NCI-H2196 (cell line): Measurements from ENCODE around the gene NR2F2.
"Not testable (repeated sequence)": the region's sequence is repeated elsewhere in the genome, so short reads cannot be mapped to it uniquely, and the experiment has no call there.

Experiments
- DNase-seq: peaks from one replicate; lab custom pipeline; 2025; ENCODE audit not compliant: unreplicated experiment; lab: John Stamatoyannopoulos, UW

The NR2F2 gene

DNA sequence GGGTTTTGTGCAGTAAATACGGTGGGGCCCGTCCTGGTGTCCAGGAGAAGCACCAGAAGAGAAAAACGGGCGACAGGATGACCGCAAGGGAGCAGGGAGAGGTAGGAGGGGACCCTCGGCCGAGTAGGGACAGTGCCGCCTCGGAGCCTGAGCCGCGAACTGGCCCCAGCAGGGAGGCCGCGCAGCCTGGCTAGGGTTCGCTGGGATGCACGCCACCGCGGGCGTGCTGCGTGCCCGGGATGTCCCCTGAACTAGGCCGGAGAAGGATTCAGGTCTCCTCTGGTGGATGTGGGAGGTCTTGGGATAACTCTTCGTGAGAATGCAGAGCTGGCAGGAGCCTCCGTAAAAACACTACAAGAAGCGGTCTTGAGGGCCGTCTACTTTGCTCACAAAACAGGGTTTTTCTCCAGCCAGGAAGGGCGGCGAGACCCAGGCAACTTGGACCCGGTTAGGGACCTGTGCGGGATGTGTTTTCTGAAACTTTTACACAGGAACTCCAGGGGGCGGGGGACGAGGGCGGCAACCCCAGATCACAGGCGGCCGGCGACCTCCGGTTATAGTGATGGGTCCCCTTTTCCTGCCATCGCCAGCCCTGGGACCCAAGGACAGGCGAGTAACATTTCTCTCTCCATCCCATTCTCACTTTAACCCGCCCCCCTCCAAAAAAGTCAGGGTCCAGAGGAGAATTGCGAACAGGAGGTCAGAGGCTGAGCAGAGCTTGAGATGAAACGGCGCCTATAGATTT lies 35.5 kb downstream of the NR2F2 start:
- no peak for DNase-seq

DNA sequence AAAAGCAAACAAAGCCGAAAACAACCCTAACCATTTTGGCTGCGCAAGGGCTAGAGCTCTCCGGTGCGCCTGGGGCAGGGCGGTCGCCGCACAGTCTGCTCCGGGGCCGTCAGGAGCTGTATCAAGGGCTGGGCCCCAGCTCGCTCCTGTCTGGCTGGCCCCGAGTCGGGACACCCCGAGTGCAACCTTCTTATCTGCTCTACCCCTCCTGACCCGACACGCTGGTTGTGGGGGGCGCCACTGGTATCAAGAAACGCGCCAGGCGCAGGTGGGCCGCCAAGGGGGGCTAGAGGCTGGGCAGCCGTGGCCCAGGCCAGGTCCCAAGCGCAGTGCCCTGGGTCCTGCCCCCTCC lies 36.0 kb downstream of the NR2F2 start:
- DNase-seq, result no peak

DNA sequence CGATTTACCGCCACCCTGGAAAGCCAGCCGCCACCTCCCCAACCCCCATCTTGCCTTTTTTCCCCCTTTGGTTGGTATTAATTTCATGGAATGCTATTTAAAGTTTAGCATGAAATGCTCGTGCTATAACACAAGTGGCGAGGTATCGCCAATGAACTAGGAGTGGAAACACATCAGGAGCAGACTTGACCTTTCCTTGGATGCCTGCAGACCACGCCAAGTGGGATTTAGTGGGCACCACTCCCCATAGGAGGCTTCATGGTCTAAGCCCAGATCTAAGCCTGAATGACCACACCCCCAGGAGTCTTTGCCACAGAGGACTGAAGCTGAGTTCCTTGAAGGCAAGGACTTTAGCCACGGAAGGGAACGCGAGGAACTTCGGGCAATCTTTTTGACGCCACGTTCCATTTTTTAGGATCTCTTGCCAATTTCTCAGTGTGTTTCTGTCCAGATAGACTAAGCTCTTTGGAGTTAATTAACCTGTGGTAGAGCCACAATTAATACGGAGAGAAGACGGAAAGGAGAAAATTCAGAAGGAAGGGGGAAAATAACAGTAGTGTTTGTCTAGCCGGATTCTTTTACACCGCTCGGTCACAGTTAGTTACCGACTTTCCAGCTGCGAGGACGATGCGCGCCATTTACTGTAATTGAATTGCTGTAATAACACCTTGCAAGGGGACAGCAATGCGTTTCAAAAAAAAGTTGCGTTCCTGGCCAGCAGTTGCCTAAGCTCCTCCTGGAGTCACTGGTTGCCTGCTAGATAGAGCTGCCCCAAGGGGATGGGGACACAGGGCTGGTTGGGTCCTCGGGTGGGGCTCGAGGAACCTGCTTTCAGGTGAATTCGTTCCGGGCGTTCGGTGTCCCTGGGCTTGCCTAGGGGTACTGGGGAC lies 37.1 kb downstream of the NR2F2 start:
- DNase-seq, result no peak

DNA sequence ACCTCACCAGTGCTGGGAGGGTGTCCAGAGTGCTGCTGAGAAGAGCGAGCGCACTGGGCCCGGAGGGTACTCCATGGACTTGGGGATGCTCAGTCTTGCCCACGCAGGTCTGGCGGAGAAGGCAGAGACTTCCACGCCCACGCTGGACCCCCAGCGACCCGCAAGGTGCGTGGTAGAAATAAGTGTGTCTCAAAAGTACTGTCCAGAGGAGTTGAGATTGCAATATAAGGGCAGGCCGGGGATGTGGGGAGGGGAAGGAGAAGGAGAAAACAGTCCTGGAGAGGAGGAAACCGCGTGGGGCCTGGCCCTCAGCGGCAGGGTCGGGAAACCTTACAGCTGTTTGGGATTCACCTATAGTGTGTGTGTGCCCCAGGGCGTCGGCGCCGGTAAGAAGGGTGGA lies 38.9 kb downstream of the NR2F2 start:
- DNase-seq, result no peak

DNA sequence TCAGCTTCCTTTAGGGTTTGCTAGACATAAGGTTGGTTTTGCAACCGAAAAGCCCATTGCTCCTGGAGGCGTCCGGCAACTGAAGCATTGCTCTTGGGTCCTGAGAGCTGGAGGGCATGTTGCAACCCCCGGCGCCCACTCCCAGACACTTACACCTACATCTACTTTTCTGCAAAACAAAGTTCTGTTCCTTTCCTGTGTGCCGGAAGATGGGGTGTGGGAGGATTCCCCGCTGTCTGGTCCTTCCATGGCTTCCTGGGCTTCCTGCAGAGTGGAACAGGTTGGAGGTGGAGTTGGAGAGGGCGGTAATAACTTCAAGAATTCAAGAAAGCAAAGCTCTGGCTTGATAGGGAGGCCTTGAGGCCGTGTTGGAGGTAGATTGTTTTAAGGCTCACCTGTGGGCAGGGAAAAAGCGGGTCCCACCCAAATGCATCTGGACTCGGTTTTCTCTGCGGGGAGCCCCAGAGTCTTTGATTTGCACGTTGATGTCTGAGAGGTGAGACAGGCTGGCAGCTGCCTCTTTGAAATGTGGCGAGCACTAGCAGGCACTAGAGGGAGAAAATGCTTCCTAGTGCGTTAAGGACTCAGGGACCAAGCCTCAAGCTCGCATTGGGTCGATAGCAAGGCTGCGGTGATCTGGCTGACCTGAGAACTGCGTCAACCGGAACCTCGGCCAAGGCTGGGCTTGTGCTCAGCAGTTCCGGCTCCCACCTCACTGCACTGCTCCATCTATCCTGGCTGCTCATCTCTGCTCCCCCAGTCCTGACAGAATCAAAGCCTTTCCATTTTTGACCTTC lies 39.5 kb downstream of the NR2F2 start:
- DNase-seq, result no peak

DNA sequence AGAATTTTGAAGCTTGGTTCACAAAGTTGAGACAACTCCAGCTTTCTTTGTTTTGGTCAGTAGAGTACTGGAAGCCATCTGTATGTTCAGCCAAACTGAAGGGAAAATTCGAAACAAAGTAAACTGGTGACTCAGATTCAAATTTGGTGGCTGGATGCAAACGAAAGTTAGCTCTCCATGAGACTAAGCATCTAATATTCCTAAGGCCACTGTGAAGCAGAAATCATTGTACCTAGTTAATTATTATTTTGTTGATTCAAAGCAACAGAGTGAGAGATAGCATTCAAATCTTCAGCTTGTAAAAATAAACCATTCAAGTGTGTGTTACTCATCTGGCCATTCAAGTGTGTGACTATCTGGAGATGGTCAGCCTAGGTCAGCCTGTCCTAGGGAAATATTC lies 42.1 kb downstream of the NR2F2 start:
- no peak for DNase-seq

DNA sequence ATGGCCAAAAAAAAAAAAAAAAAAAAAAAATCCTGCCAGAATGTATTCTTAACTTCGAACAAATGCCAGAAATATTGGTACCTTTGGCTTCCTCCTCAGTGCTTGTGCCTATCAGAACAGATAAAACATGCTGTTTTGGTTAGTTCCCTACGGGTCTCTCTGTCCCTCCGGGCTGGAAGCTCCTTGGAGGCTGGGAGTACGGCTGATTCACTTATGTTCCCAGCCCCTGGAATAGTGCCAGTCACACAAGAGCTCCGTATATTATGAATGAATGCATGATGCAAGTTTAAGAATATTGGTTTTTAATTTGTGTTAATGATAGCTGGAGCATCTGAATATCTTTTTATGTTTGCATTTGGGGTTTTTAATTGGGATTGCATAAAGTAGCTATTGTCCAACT lies 44.0 kb downstream of the NR2F2 start:
- DNase-seq, result no peak

DNA sequence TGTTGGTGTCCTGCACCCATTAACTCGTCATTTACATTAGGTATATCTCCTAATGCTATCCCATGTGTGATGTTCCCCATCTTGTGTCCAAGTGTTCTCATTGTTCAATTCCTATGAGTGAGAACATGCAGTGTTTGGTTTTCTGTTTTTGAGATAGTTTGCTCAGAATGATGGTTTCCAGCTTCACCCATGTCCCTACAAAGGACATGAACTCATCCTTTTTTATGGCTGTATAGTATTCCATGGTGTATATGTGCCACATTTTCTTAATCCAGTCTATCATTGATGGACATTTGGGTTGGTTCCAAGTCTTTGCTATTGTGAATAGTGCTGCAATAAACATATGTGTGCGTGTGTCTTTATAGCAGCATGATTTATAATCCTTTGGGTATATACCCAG lies 49.1 kb downstream of the NR2F2 start:
- DNase-seq, result not testable (repeated sequence)

DNA sequence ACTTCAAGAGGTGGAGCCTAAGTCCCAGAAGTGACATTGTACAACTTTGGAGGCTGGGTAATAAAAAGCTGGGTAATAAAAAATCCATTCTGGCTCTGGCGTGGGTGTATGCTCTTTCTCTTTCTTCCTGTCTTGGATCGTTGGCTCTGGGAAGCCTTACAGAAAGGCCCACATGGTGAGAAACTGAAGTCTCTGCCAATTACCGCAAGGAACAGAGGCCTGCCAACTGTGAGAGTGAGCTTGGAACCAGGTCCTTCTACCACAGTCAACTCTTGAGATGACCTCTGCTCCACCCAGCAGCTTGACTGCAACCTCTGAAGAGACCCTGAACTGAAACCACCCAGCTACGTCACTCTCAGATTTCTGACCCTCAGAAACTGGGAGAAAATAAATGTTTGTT lies 51.0 kb downstream of the NR2F2 start:
- DNase-seq, result no peak

DNA sequence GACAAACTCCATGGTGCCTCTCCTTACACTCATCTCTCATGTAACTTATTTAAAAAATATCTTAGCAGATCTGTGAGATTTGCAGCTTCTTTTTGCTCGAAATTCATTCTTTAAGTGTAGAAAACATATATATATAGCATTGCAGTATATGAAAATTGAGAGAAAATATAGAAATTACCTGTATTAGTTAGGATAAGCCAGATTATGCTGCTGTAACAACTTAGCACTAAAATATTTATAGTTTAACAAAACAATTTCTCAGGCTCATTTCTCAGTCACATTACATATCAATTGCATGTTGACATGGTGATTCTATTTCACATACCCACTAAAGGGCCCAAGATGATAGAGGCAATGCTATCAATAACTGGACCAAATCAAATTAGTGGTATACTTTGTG lies 54.7 kb downstream of the NR2F2 start:
- no peak for DNase-seq

DNA sequence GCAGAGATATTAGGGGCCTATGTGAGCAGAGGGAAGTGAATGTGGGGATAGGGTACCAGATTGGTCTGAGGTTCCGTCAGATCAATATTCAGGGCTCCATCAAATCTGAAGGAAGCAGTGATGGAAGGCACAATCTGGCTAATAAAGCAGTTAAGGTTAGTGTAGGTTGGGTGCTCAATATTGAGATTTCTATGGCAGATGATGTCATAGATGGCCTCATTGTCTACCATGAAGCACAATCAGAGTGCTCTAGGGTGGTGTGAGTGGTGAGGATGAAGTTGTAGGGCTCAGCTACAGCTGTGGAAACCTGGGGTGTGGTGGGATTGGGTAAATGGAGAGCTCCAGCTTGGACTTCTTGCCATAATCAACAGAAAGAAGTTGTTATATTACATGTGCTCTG lies 58.2 kb downstream of the NR2F2 start:
- no peak for DNase-seq
